Duodenal mucosa (tissue), 2 donors: ENCODE results near the gene TWIST2.

ENCODE experiments used
- H3K27ac ChIP-seq: one replicate; pipeline ENCODE4 v1.7.0; 2013; ENCODE audit warnings: low read depth, low read length
- H3K27me3 ChIP-seq, 2 donors: one replicate each; pipeline ENCODE4 v1.7.0; 2013; ENCODE audit warnings: low read length in 2 of 2, control low read depth in 1 of 2; ENCODE audit not compliant: insufficient read depth in 2 of 2, control insufficient read depth in 1 of 2
- H3K36me3 ChIP-seq, 2 donors: one replicate each; pipeline ENCODE4 v1.7.0; 2013; ENCODE audit warnings: low read length in 2 of 2, control low read depth in 1 of 2; ENCODE audit not compliant: insufficient read depth in 2 of 2, control insufficient read depth in 1 of 2
- H3K4me1 ChIP-seq, 2 donors: one replicate each; pipeline ENCODE4 v1.7.0; 2013; ENCODE audit warnings: low read length in 2 of 2, control low read depth in 1 of 2; ENCODE audit not compliant: insufficient read depth in 2 of 2, control insufficient read depth in 1 of 2
- H3K4me3 ChIP-seq, 2 donors: one replicate each; pipeline ENCODE4 v1.7.0; 2013; ENCODE audit warnings: low read length in 2 of 2, low read depth in 1 of 2
- H3K9ac ChIP-seq, 2 donors: one replicate each; pipeline ENCODE4 v1.7.0; 2013; ENCODE audit warnings: low read length in 2 of 2, low read depth in 1 of 2
- H3K9me3 ChIP-seq, 2 donors: one replicate each; pipeline ENCODE4 v1.7.0; 2013; ENCODE audit warnings: low read length in 2 of 2, control low read depth in 1 of 2; ENCODE audit not compliant: control insufficient read depth in 1 of 2

Gene TWIST2

GRCh38 chr2:238916875-238917590 is 69.1 kb downstream of the TWIST2 start:
- H3K4me3 ChIP-seq = no peak overlapping the region
- no peaks in the 10 kb centered on the region for H3K9me3 ChIP-seq
- H3K27me3 ChIP-seq = no peaks in the 10 kb centered on the region
- H3K4me1 ChIP-seq = no peaks in the 10 kb centered on the region
- no peak overlapping the region for H3K9ac ChIP-seq
- H3K27ac ChIP-seq = no peak overlapping the region
- no peaks in the 10 kb centered on the region for H3K36me3 ChIP-seq

- Histone ChIP-seq H3K4me3 (no peak overlapping the region), H3K4me1 (no peaks in the 10 kb centered on the region), H3K36me3 (no peaks in the 10 kb centered on the region), H3K27ac (no peak overlapping the region), H3K9me3 (no peaks in the 10 kb centered on the region), H3K27me3 (peaks cover 0 to 2% of the 10 kb centered on the region in 2 donors), H3K9ac (no peak overlapping the region)
Measured at GRCh38 chr2:238919307-238919706, 71.4 kb downstream of the TWIST2 start.

DNA sequence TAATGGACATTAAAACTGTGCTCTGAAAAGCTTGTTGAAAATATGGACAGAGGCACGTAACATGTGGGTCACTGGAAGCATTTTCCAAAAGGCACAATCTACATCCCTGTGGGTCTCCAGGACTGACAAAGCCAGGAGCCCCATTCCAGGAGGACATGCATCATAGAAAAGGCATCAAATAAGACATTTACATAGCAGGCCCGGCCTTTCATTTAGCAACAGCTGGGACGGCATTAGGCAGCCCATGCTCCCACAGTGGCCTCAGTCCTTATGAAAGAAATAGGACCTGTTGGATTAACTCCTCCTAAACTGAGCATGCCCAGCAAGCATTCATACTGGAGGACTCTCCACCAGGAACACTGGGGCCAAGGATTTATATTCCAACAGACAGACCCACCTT is 72.2 kb downstream of the TWIST2 start:
- no peaks in the 10 kb centered on the region for H3K9me3 ChIP-seq
- no peaks in the 10 kb centered on the region for H3K4me1 ChIP-seq
- H3K4me3 ChIP-seq = no peak overlapping the region
- H3K9ac ChIP-seq = no peak overlapping the region
- no peaks in the 10 kb centered on the region for H3K36me3 ChIP-seq
- peaks cover 0 to 2% of the 10 kb centered on the region in 2 donors for H3K27me3 ChIP-seq
- H3K27ac ChIP-seq = no peak overlapping the region

GRCh38 chr2:238920601-238921001 is 72.7 kb downstream of the TWIST2 start:
- Histone ChIP-seq H3K9me3 (no peaks in the 10 kb centered on the region), H3K4me1 (no peaks in the 10 kb centered on the region), H3K36me3 (no peaks in the 10 kb centered on the region), H3K27ac (no peak overlapping the region), H3K9ac (no peak overlapping the region), H3K27me3 (peaks cover 0 to 2% of the 10 kb centered on the region in 2 donors), H3K4me3 (no peak overlapping the region)

- Histone ChIP-seq H3K4me1 (no peaks in the 10 kb centered on the region), H3K36me3 (no peaks in the 10 kb centered on the region), H3K9ac (no peak overlapping the region), H3K4me3 (no peak overlapping the region), H3K27me3 (peaks cover 0 to 2% of the 10 kb centered on the region in 2 donors), H3K27ac (no peak overlapping the region), H3K9me3 (no peaks in the 10 kb centered on the region)
Measured at GRCh38 chr2:238921259-238921658, 73.4 kb downstream of the TWIST2 start.

GRCh38 chr2:238921681-238922319 is 73.9 kb downstream of the TWIST2 start:
- Histone ChIP-seq H3K9ac (no peak overlapping the region), H3K36me3 (no peaks in the 10 kb centered on the region), H3K4me3 (no peak overlapping the region), H3K9me3 (no peaks in the 10 kb centered on the region), H3K27ac (no peak overlapping the region), H3K27me3 (peaks cover 0 to 2% of the 10 kb centered on the region in 2 donors), H3K4me1 (no peaks in the 10 kb centered on the region)

DNA sequence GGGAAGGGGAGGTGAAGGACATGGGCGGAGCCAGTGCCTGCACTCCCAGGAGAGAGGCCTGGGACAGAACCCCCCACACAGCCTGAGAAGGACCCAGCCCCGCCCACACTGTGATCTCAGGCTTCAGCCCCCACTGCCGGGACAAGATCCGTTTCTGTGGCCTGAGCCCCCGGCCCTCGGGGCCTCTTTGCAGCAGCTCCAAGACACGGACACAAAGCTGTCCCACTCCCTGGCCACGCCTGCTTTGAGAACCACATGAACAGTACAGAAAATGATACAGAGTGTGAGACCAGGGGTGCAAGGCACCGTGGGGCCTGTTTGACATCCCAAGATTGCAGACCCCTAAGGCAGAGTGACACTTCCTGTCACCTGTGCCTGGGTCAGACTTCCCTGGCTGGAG is 74.5 kb downstream of the TWIST2 start:
- Histone ChIP-seq H3K36me3 (no peaks in the 10 kb centered on the region), H3K27ac (no peak overlapping the region), H3K9ac (no peak overlapping the region), H3K9me3 (no peaks in the 10 kb centered on the region), H3K4me3 (no peak overlapping the region), H3K4me1 (no peaks in the 10 kb centered on the region), H3K27me3 (peaks cover 0 to 2% of the 10 kb centered on the region in 2 donors)

DNA sequence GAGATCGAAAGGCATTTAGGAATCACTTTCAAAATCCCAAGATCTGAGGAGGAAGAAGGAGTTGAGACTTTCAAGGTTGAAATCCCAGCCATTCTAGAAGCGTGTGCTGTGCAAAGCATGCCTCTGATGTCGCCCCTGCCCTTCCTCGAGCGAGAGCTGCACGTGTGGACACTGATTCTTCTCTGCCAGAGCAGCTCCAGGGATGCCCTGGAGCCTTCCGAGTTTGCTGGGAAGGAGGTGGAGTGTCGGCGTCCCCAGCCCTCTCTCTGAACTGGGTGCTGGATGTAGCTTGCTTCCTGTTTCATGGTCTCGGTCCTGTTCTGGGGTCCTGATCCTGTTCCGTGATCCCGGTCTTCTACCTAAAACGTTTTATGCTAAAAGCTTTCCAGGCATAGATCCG is 76.1 kb downstream of the TWIST2 start:
- H3K27ac ChIP-seq = no peak overlapping the region

DNA sequence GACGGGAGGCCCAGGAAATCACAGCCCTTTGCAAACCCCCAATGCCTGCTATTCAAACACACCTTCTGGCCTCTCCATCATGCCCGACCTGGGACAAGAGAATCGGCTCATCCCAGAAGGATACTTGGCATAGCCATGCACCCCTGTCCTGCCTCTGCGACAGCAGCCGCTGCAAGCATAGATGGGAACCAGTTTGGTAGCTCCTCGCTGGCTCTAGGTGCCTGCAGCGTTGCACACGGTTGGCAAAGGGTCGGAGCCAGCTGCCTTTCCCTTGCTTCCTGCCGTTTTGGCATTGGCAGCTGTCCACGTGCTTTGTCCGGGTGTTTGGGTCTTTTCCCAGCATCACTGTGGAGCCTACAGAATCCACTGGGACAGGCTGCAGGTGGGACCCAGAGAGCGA is 76.9 kb downstream of the TWIST2 start:
- Histone ChIP-seq H3K27me3 (peaks cover 0 to 2% of the 10 kb centered on the region in 2 donors), H3K4me1 (no peaks in the 10 kb centered on the region), H3K9me3 (no peaks in the 10 kb centered on the region), H3K4me3 (no peak overlapping the region), H3K27ac (no peak overlapping the region), H3K9ac (no peak overlapping the region), H3K36me3 (no peaks in the 10 kb centered on the region)

More for the DNA sequence above, 76.1 kb downstream of the TWIST2 start:
- H3K4me3 ChIP-seq = no peak overlapping the region
- no peaks in the 10 kb centered on the region for H3K4me1 ChIP-seq
- no peaks in the 10 kb centered on the region for H3K9me3 ChIP-seq
- H3K9ac ChIP-seq = no peak overlapping the region
- no peaks in the 10 kb centered on the region for H3K36me3 ChIP-seq
- peaks cover 0 to 2% of the 10 kb centered on the region in 2 donors for H3K27me3 ChIP-seq

GRCh38 chr2:238925281-238925680 is 77.4 kb downstream of the TWIST2 start:
- no peak overlapping the region for H3K4me3 ChIP-seq
- no peak overlapping the region for H3K9ac ChIP-seq
- no peak overlapping the region for H3K27ac ChIP-seq
- H3K4me1 ChIP-seq = no peaks in the 10 kb centered on the region
- no peaks in the 10 kb centered on the region for H3K9me3 ChIP-seq
- peaks cover 0 to 2% of the 10 kb centered on the region in 2 donors for H3K27me3 ChIP-seq
- no peaks in the 10 kb centered on the region for H3K36me3 ChIP-seq
